Astrocyte (in vitro differentiated cells and primary cell): ENCODE results near the gene ESYT1. TPM values are rescaled to one million over a fixed set of nuclear protein-coding genes. Genes with fewer than 3 reads are reported as not detected.

Experiments used
- DNase-seq: peaks from one replicate; pipeline ENCODE4 v3.0.0-alpha.2; 2010; ENCODE audit warnings: low read depth
- FAIRE-seq: peaks from 2 replicates; lab custom pipeline; 2011; peaks lifted over from hg19 to GRCh38; lab: Jason Lieb, UNC
- H2AFZ ChIP-seq: 2 replicates; pipeline ENCODE4 v1.6.0; 2012; ENCODE audit warnings: low read depth, low read length, inconsistent platforms
- H3K27ac ChIP-seq: 2 replicates; pipeline ENCODE4 v1.5.1; 2011; ENCODE audit warnings: low read depth, low read length, inconsistent platforms
- H3K27me3 ChIP-seq: 2 replicates; pipeline ENCODE4 v1.6.0; 2011; ENCODE audit warnings: low read length, inconsistent platforms; ENCODE audit not compliant: insufficient read depth
- H3K36me3 ChIP-seq: 2 replicates; pipeline ENCODE4 v1.5.1; 2011; ENCODE audit warnings: low read length, inconsistent platforms; ENCODE audit not compliant: insufficient read depth
- H3K4me1 ChIP-seq: 2 replicates; pipeline ENCODE4 v1.5.1; 2011; ENCODE audit warnings: low read length, inconsistent platforms; ENCODE audit not compliant: insufficient read depth
- H3K4me2 ChIP-seq: 2 replicates; pipeline ENCODE4 v1.6.0; 2012; ENCODE audit warnings: low read length, inconsistent platforms
- H3K4me3 ChIP-seq: 2 replicates; pipeline ENCODE4 v1.5.1; 2011; ENCODE audit warnings: low read depth, mild to moderate bottlenecking, low read length, inconsistent platforms; ENCODE audit not compliant: insufficient read depth
- H3K79me2 ChIP-seq: 2 replicates; pipeline ENCODE4 v1.6.0; 2012; ENCODE audit warnings: mild to moderate bottlenecking, low read length, inconsistent platforms; ENCODE audit not compliant: insufficient read depth
- H3K9ac ChIP-seq: 2 replicates; pipeline ENCODE4 v1.6.0; 2012; ENCODE audit warnings: mild to moderate bottlenecking, low read length, inconsistent platforms
- H3K9me3 ChIP-seq: 2 replicates; pipeline ENCODE4 v1.5.1; 2012; ENCODE audit warnings: low read depth, mild to moderate bottlenecking, low read length, inconsistent platforms; ENCODE audit not compliant: insufficient read depth
- H4K20me1 ChIP-seq: 2 replicates; pipeline ENCODE4 v1.6.0; 2012; ENCODE audit warnings: low read length, inconsistent platforms; ENCODE audit not compliant: insufficient read depth
- H3K27ac Mint-ChIP-seq: one replicate; pipeline ENCODE4 v1.8.0; 2021; ENCODE audit warnings: mild to moderate bottlenecking, mixed read lengths; ENCODE audit not compliant: unreplicated experiment
- H3K27me3 Mint-ChIP-seq: one replicate; pipeline ENCODE4 v1.8.0; 2021; ENCODE audit warnings: low read depth, mixed read lengths; ENCODE audit not compliant: unreplicated experiment
- H3K36me3 Mint-ChIP-seq: one replicate; pipeline ENCODE4 v1.8.0; 2021; ENCODE audit warnings: low read depth, mixed read lengths; ENCODE audit not compliant: unreplicated experiment
- H3K4me1 Mint-ChIP-seq: one replicate; pipeline ENCODE4 v1.8.0; 2021; ENCODE audit warnings: low read depth, mixed read lengths; ENCODE audit not compliant: unreplicated experiment
- H3K4me3 Mint-ChIP-seq: one replicate; pipeline ENCODE4 v1.8.0; 2021; ENCODE audit warnings: mild to moderate bottlenecking, moderate library complexity, mixed read lengths; ENCODE audit not compliant: unreplicated experiment
- H3K9me3 Mint-ChIP-seq: one replicate; pipeline ENCODE4 v1.8.0; 2021; ENCODE audit warnings: mild to moderate bottlenecking, mixed read lengths; ENCODE audit not compliant: unreplicated experiment
- EZH2 ChIP-seq: IDR thresholded peaks from 2 replicates; pipeline ENCODE4 v1.6.1; 2012; ENCODE audit warnings: mild to moderate bottlenecking, low read length, inconsistent platforms; ENCODE audit not compliant: insufficient read depth
- total RNA-seq: library from RNA; stranded (reverse); gene quantifications from 2 replicates; pipeline ENCODE4 v1.2.1, GENCODE V29; 2021
- TF ChIP-seq, protein P1 (sequence below): IDR thresholded peaks from 2 replicates; pipeline ENCODE4 v1.5.1; 2011; ENCODE audit warnings: low read depth, mild to moderate bottlenecking, inconsistent platforms, low read length, moderate library complexity; ENCODE audit not compliant: insufficient read depth

The ESYT1 gene
- total RNA-seq, 1 donor from 2014 or later = 142 TPM

DNA sequence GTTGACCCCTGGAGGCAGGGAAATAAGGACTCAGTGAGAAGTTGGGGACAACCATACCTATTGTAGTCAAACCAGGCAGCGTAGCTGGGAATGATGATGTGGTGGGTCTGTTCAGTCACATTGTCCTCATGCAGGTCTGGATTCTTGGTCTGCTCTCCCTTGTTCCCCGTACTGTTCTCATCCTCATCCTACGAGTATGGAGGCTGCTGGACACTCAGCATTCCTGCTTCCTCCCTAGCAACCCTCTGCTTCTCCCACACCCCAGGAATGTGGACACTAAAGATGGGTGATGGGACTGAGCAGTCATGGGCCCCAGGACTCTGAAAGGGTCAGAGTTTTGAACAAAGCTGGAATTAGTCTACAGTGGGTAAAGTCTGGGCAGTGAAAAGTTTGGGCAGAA lies 50.3 kb downstream of the ESYT1 start:
- Histone ChIP-seq H3K36me3 (peaks cover 48% of the 10 kb centered on the region), H3K4me2 (no peak overlapping the region), H3K27me3 (no peaks in the 10 kb centered on the region), H3K9me3 (no peaks in the 10 kb centered on the region), H4K20me1 (no peaks in the 10 kb centered on the region), H2AFZ (no peak overlapping the region), H3K4me1 (no peaks in the 10 kb centered on the region), H3K9ac (no peak overlapping the region), H3K27ac (no peak overlapping the region), H3K79me2 (no peaks in the 10 kb centered on the region), H3K4me3 (no peak overlapping the region)
- Mint-ChIP-seq H3K4me1 (no peaks in the 10 kb centered on the region), H3K27ac (no peak overlapping the region), H3K27me3 (no peaks in the 10 kb centered on the region), H3K4me3 (no peak overlapping the region), H3K9me3 (no peaks in the 10 kb centered on the region), H3K36me3 (peaks cover 46% of the 10 kb centered on the region)
- DNase-seq (no peak), FAIRE-seq (no peak)
- TF ChIP-seq EZH2 = no peak
- TF ChIP-seq, protein P1, sequence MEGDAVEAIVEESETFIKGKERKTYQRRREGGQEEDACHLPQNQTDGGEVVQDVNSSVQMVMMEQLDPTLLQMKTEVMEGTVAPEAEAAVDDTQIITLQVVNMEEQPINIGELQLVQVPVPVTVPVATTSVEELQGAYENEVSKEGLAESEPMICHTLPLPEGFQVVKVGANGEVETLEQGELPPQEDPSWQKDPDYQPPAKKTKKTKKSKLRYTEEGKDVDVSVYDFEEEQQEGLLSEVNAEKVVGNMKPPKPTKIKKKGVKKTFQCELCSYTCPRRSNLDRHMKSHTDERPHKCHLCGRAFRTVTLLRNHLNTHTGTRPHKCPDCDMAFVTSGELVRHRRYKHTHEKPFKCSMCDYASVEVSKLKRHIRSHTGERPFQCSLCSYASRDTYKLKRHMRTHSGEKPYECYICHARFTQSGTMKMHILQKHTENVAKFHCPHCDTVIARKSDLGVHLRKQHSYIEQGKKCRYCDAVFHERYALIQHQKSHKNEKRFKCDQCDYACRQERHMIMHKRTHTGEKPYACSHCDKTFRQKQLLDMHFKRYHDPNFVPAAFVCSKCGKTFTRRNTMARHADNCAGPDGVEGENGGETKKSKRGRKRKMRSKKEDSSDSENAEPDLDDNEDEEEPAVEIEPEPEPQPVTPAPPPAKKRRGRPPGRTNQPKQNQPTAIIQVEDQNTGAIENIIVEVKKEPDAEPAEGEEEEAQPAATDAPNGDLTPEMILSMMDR = no peak

DNA sequence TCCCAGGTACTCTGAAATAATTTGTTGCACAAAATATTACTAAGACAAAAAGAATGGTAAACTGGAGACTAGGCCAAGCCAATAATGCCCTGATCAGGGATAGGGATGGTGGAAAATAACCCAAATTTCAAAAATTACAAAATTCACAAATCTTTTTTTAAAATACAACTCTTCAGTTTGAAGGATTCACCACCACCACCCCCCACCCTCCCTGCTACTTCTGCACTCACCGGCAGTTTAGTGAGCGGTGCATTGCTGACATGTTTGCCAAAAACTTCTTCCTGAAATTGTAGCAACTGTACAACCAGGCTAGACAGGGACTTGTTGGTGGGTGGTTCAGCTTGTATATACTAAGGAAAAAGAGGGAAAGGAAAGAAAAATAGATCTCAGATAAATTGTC lies 58.9 kb downstream of the ESYT1 start:
- H3K9ac ChIP-seq = no peak overlapping the region

More for the DNA sequence above, 58.9 kb downstream of the ESYT1 start:
- Histone ChIP-seq H3K4me1 (peaks cover 13% of the 10 kb centered on the region), H3K4me2 (peak overlapping the region; percentile 85), H3K4me3 (no peak overlapping the region), H3K27me3 (no peaks in the 10 kb centered on the region), H3K79me2 (peaks cover 30% of the 10 kb centered on the region), H4K20me1 (peaks cover 27% of the 10 kb centered on the region), H3K9me3 (no peaks in the 10 kb centered on the region), H2AFZ (no peak overlapping the region), H3K27ac (no peak overlapping the region), H3K36me3 (peaks cover 29% of the 10 kb centered on the region)
- peak overlapping the region; percentile 91 for H3K4me3 Mint-ChIP-seq
- no peaks in the 10 kb centered on the region for H3K27me3 Mint-ChIP-seq
- no peak overlapping the region for H3K27ac Mint-ChIP-seq
- DNase-seq = no peak
- H3K4me1 Mint-ChIP-seq = peaks cover 6% of the 10 kb centered on the region
- H3K36me3 Mint-ChIP-seq = peaks cover 3% of the 10 kb centered on the region
- no peaks in the 10 kb centered on the region for H3K9me3 Mint-ChIP-seq
- no peak for FAIRE-seq
- TF ChIP-seq, protein P1 = no peak
- TF ChIP-seq EZH2 = no peak
